ENCODE measurements around the gene KCNG2. TPM values are rescaled to one million over a fixed set of nuclear protein-coding genes. Genes with fewer than 3 reads are reported as not detected.

KCNG2 gene
- total and polyA plus RNA-seq, 2 of the 8 experiments (the other 6 are each of a cell fraction or from before 2014, with no cell fraction given), result 0.19 to 0.74 TPM

GRCh38 chr18:79897940-79898625 lies 100.3 kb downstream of the KCNG2 start (continued):
- TF ChIP-seq, protein P1, sequence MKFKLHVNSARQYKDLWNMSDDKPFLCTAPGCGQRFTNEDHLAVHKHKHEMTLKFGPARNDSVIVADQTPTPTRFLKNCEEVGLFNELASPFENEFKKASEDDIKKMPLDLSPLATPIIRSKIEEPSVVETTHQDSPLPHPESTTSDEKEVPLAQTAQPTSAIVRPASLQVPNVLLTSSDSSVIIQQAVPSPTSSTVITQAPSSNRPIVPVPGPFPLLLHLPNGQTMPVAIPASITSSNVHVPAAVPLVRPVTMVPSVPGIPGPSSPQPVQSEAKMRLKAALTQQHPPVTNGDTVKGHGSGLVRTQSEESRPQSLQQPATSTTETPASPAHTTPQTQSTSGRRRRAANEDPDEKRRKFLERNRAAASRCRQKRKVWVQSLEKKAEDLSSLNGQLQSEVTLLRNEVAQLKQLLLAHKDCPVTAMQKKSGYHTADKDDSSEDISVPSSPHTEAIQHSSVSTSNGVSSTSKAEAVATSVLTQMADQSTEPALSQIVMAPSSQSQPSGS (IDR thresholded peaks at IDR 0.05; ENCODE audit: low read length), result no peak
- no peak for TF ChIP-seq MAX (IDR thresholded peaks at IDR 0.05)
- no peak for TF ChIP-seq CBX8 (IDR thresholded peaks at IDR 0.05; ENCODE audit: borderline replicate concordance, low read depth, low read length)
- TF ChIP-seq CEBPB (IDR thresholded peaks at IDR 0.05; ENCODE audit: low read depth, low read length), result no peak
- TF ChIP-seq RXRA (IDR thresholded peaks at IDR 0.05; ENCODE audit: insufficient read depth, low read depth, low read length), result no peak
- TF ChIP-seq ZNF274 (IDR thresholded peaks at IDR 0.05; ENCODE audit: borderline replicate concordance, extremely low read depth, low read length), result no peak
- TF ChIP-seq CREB1 (IDR thresholded peaks at IDR 0.05), result no peak
- TF ChIP-seq EP300 (IDR thresholded peaks at IDR 0.05; ENCODE audit: borderline replicate concordance in 1 of 2, low read depth in 2 of 2, low read length in 2 of 2), result no peak
- no peak for TF ChIP-seq KDM1A (IDR thresholded peaks at IDR 0.05; ENCODE audit: borderline replicate concordance, low read length)

All from H1 (cell line).